Measurements from ENCODE around the gene LST1.

DNA sequence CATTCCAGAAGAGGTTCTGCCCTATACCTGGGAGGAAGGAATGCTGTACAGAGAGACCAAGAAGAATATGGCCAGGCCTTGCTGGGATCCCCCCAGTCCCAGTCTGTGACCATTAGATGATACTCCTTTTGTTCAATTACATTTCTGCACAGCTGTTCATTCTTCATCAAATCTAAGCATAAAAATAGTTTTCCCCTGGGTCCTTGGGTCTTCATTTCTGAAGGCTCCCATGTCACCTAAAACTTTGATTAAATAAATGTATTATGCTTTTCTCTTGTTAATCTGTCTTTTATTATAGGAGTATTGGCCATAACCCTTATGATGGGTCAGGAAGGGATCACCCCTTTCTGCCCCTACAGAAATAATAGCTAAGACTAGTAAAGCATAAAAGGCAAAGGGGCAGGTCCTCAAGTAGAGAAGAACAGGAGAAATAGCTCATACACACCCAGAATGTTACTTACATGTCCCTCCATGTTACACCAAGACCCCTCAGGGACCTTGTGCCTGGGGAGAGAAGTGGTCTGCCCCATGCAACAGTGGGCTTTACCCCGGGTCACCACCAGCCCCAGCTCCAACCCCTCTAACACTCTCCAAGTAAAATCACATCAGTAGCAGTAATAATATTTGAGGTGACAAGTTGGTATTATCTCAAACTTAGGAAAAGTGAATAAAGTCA lies 16.1 kb upstream of the LST1 start:
- TF ChIP-seq, protein P1, sequence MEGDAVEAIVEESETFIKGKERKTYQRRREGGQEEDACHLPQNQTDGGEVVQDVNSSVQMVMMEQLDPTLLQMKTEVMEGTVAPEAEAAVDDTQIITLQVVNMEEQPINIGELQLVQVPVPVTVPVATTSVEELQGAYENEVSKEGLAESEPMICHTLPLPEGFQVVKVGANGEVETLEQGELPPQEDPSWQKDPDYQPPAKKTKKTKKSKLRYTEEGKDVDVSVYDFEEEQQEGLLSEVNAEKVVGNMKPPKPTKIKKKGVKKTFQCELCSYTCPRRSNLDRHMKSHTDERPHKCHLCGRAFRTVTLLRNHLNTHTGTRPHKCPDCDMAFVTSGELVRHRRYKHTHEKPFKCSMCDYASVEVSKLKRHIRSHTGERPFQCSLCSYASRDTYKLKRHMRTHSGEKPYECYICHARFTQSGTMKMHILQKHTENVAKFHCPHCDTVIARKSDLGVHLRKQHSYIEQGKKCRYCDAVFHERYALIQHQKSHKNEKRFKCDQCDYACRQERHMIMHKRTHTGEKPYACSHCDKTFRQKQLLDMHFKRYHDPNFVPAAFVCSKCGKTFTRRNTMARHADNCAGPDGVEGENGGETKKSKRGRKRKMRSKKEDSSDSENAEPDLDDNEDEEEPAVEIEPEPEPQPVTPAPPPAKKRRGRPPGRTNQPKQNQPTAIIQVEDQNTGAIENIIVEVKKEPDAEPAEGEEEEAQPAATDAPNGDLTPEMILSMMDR (conservative IDR thresholded peaks at IDR 0.05 in 1 of 2, IDR thresholded peaks at IDR 0.05 in 1 of 2; ENCODE audit: low read depth in 1 of 2, low read length in 2 of 2): no peak
- TF ChIP-seq EZH2 (IDR thresholded peaks at IDR 0.05; ENCODE audit: low read length, missing control alignments): no peak
